ENCODE results near the gene SPTLC3.

DNA sequence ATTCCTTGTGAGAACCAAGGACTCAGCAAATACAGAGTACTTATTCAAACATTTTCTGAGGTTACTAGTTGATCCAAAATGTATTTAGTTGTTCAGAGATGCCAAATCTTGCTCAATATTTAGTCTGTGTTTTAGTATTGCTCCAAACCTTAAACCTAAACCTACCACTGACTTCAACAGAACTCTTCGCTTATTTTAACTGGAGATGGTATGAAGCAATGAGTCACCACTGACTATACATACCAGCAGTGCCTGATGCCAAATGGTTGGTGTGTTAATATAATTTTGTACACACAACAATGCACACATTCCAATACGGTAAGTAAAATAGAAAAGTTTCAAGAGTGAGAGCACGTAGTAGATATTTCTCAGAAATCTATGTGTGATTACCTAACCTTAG, 1.9 kb upstream of the SPTLC3 start:
- TF ChIP-seq, protein P1, sequence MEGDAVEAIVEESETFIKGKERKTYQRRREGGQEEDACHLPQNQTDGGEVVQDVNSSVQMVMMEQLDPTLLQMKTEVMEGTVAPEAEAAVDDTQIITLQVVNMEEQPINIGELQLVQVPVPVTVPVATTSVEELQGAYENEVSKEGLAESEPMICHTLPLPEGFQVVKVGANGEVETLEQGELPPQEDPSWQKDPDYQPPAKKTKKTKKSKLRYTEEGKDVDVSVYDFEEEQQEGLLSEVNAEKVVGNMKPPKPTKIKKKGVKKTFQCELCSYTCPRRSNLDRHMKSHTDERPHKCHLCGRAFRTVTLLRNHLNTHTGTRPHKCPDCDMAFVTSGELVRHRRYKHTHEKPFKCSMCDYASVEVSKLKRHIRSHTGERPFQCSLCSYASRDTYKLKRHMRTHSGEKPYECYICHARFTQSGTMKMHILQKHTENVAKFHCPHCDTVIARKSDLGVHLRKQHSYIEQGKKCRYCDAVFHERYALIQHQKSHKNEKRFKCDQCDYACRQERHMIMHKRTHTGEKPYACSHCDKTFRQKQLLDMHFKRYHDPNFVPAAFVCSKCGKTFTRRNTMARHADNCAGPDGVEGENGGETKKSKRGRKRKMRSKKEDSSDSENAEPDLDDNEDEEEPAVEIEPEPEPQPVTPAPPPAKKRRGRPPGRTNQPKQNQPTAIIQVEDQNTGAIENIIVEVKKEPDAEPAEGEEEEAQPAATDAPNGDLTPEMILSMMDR (IDR thresholded peaks at IDR 0.05) = no peak
- no peak for TF ChIP-seq POLR2AphosphoS5 (IDR thresholded peaks at IDR 0.05)
- no peak for TF ChIP-seq POLR2A (IDR thresholded peaks at IDR 0.05)

Measured in breast epithelium (tissue), 3 donors.